CD4-positive, alpha-beta memory T cell (primary cell): ENCODE data around the gene DLG4. TPM values are rescaled to one million over a fixed set of nuclear protein-coding genes. Genes with fewer than 3 reads are reported as not detected.

ENCODE experiments used
- CTCF ChIA-PET: fragments of 350-600 bp; sonication (Branson Sonifier 250); formaldehyde crosslinking; loops from one replicate; lab custom pipeline; 2021; ENCODE audit warnings: inconsistent platforms; ENCODE audit not compliant: partially characterized antibody; lab: Charles Lee
- POLR2A ChIA-PET: fragments of 350-600 bp; sonication (Branson Sonifier 250); formaldehyde crosslinking; loops from one replicate; lab custom pipeline; 2021; ENCODE audit not compliant: partially characterized antibody; lab: Charles Lee
- DNase-seq, 5 donors: peaks; one replicate each; pipeline versions ENCODE4 v3.0.0 to v3.0.0-alpha.2; 2020 to 2022; ENCODE audit warnings: mixed read lengths in 1 of 5
- H3K27ac ChIP-seq: one replicate; pipeline ENCODE4 v1.7.0; 2013; ENCODE audit warnings: low read depth, low read length
- H3K27me3 ChIP-seq: 2 replicates; pipeline ENCODE4 v1.7.0; 2013; ENCODE audit warnings: mild to moderate bottlenecking, low read length, moderate library complexity; ENCODE audit not compliant: insufficient read depth
- H3K36me3 ChIP-seq: 2 replicates; pipeline ENCODE4 v1.7.0; 2013; ENCODE audit warnings: mild to moderate bottlenecking, low read length, moderate library complexity; ENCODE audit not compliant: insufficient read depth
- H3K4me1 ChIP-seq: 2 replicates; pipeline ENCODE4 v1.7.0; 2013; ENCODE audit warnings: mild to moderate bottlenecking, low read length, moderate library complexity; ENCODE audit not compliant: insufficient read depth
- H3K4me3 ChIP-seq, 2 donors: one replicate each; pipeline ENCODE4 v1.7.0; 2013; ENCODE audit warnings: low read length in 2 of 2, mild to moderate bottlenecking in 1 of 2
- H3K9me3 ChIP-seq, 2 donors: one replicate each; pipeline ENCODE4 v1.7.0; 2013; ENCODE audit warnings: low read length in 2 of 2, control low read depth in 1 of 2; ENCODE audit not compliant: control insufficient read depth in 1 of 2
- H3K27ac Mint-ChIP-seq, 7 donors: one replicate each; pipeline ENCODE4 v1.8.0; 2020 to 2021; ENCODE audit warnings: mixed read lengths in 7 of 7, mild to moderate bottlenecking in 6 of 7, inconsistent platforms in 3 of 7, moderate library complexity in 3 of 7
- H3K27me3 Mint-ChIP-seq, 2 donors: one replicate each; pipeline ENCODE4 v1.8.0; 2020 to 2021; ENCODE audit warnings: mixed read lengths in 2 of 2
- H3K36me3 Mint-ChIP-seq, 2 donors: one replicate each; pipeline ENCODE4 v1.8.0; 2020 to 2021; ENCODE audit warnings: mixed read lengths in 2 of 2, inconsistent platforms in 1 of 2, mild to moderate bottlenecking in 1 of 2
- H3K4me1 Mint-ChIP-seq, 4 donors: one replicate each; pipeline ENCODE4 v1.8.0; 2020 to 2021; ENCODE audit warnings: mixed read lengths in 4 of 4, mild to moderate bottlenecking in 1 of 4
- H3K4me3 Mint-ChIP-seq, 8 donors: one replicate each; pipeline ENCODE4 v1.8.0; 2020 to 2021; ENCODE audit warnings: mixed read lengths in 8 of 8, mild to moderate bottlenecking in 7 of 8, moderate library complexity in 6 of 8, inconsistent platforms in 3 of 8
- H3K9me3 Mint-ChIP-seq, 8 donors: one replicate each; pipeline ENCODE4 v1.8.0; 2020 to 2021; ENCODE audit warnings: mixed read lengths in 8 of 8, mild to moderate bottlenecking in 5 of 8, inconsistent platforms in 3 of 8, moderate library complexity in 1 of 8
- intact Hi-C: fragments of 100-400 bp; cut with micrococcal nuclease; formaldehyde crosslinking; loops from one replicate; pipeline ENCODE4 v1.15.1; 2023
- polyA plus RNA-seq, 2 donors: library from polyadenylated mRNA; unstranded; fragments of 300-500 nt; fragmentation: Illumina TruSeq; gene quantifications; one replicate each; pipeline ENCODE4 v1.2.3, GENCODE V29; 2021
- total RNA-seq, 2 experiments: library from RNA; stranded (reverse); gene quantifications; one replicate each; pipeline ENCODE4 v1.2.3, GENCODE V29; 2021

DLG4 gene
- total and polyA plus RNA-seq, 4 experiments from 2014 or later = 0.44 to 7.6 (median 3.9) TPM

- Mint-ChIP-seq H3K4me1 (peaks cover 14 to 31% (median 23%) of the 10 kb centered on the region in 4 donors), H3K4me3 (peak overlapping the region; percentile 46 to 81 (median 68)), H3K9me3 (no peaks in the 10 kb centered on the region), H3K27ac (peak overlapping the region in 5 of 7 donors; percentile 22 to 70 (median 59)), H3K27me3 (peaks cover 4 to 10% of the 10 kb centered on the region in 2 donors), H3K36me3 (peaks cover 9 to 20% of the 10 kb centered on the region in 2 donors)
- no peaks in the 10 kb centered on the region for H3K27me3 ChIP-seq
- ChIA-PET POLR2A (interaction anchor here (0.9 to 2.2 kb wide), 6 partner anchors 10 to 226 kb away, joined by 3 to 6 read pairs (median 3); partner anchors contain the start of genes ACAP1, CTDNEP1, GABARAP and SLC16A13), CTCF (interaction anchor here (0.5 kb wide), 1 partner anchor 455 kb away, joined by 3 read pairs; no protein-coding TSS in a partner anchor)
- H3K4me1 ChIP-seq = peaks cover 31% of the 10 kb centered on the region
- H3K27ac ChIP-seq = peak overlapping the region; percentile 46
- no peak overlapping the region for H3K4me3 ChIP-seq
- no peaks in the 10 kb centered on the region for H3K9me3 ChIP-seq
- intact Hi-C loops = loop anchor here (1.0 kb wide), 1 partner anchor 9 kb away; the partner anchor contains the start of gene ELP5
- DNase-seq = no peak
- peaks cover 3% of the 10 kb centered on the region for H3K36me3 ChIP-seq
Observed at GRCh38 chr17:7261379-7262191, 41.9 kb upstream of the DLG4 start.

GRCh38 chr17:7260651-7261378 is 41.2 kb upstream of the DLG4 start:
- peaks cover 13 to 26% of the 10 kb centered on the region in 2 donors for H3K36me3 Mint-ChIP-seq
- intact Hi-C loops = loop anchor here (1.0 kb wide), 1 partner anchor 9 kb away; the partner anchor contains the start of gene ELP5
- H3K4me1 Mint-ChIP-seq = peaks cover 14 to 31% (median 23%) of the 10 kb centered on the region in 4 donors
- no peak for DNase-seq
- H3K4me3 ChIP-seq = no peak overlapping the region
- H3K4me3 Mint-ChIP-seq = peak overlapping the region; percentile 38 to 78 (median 56)
- no peaks in the 10 kb centered on the region for H3K9me3 ChIP-seq
- ChIA-PET CTCF (no interaction called here), POLR2A (interaction anchor here (0.9 to 1.5 kb wide), 5 partner anchors 9 to 76 kb away, joined by 3 to 4 read pairs (median 3); partner anchors contain the start of genes ACAP1, CTDNEP1 and GABARAP)
- peaks cover 2 to 10% of the 10 kb centered on the region in 2 donors for H3K27me3 Mint-ChIP-seq
- H3K27ac ChIP-seq = peak overlapping the region; percentile 46
- H3K4me1 ChIP-seq = peaks cover 31% of the 10 kb centered on the region
- H3K27ac Mint-ChIP-seq = peak overlapping the region in 3 of 7 donors; percentile 12 to 35 (median 13)
- no peaks in the 10 kb centered on the region for H3K27me3 ChIP-seq
- peaks cover 7% of the 10 kb centered on the region for H3K36me3 ChIP-seq
- no peaks in the 10 kb centered on the region for H3K9me3 Mint-ChIP-seq

GRCh38 chr17:7260151-7260550 is 40.5 kb upstream of the DLG4 start:
- Mint-ChIP-seq H3K36me3 (peaks cover 13 to 29% of the 10 kb centered on the region in 2 donors), H3K9me3 (no peaks in the 10 kb centered on the region), H3K4me1 (peaks cover 14 to 31% (median 23%) of the 10 kb centered on the region in 4 donors), H3K27me3 (peaks cover 2 to 10% of the 10 kb centered on the region in 2 donors), H3K4me3 (peak overlapping the region in 7 of 8 donors; percentile 49 to 78 (median 57)), H3K27ac (peak overlapping the region in 4 of 7 donors; percentile 22 to 60 (median 38))
- Histone ChIP-seq H3K4me3 (no peak overlapping the region), H3K9me3 (no peaks in the 10 kb centered on the region), H3K27me3 (no peaks in the 10 kb centered on the region), H3K36me3 (peaks cover 7% of the 10 kb centered on the region), H3K27ac (no peak overlapping the region), H3K4me1 (peaks cover 31% of the 10 kb centered on the region)
- CTCF ChIA-PET = no interaction called here
- POLR2A ChIA-PET = interaction anchor here (0.6 to 1.5 kb wide), 2 partner anchors 16 to 19 kb away, joined by 3 to 4 read pairs; no protein-coding TSS in a partner anchor
- intact Hi-C loops = no loop called here
- DNase-seq = no peak

- H3K4me1 ChIP-seq = peaks cover 31% of the 10 kb centered on the region
- CTCF ChIA-PET = interaction anchor here (1.1 kb wide), 1 partner anchor 37 kb away, joined by 3 read pairs; no protein-coding TSS in a partner anchor
- Mint-ChIP-seq H3K9me3 (peaks cover 0 to 1% (median 0%) of the 10 kb centered on the region in 8 donors), H3K27ac (peak overlapping the region in 1 of 7 donors; percentile 27), H3K4me1 (peaks cover 14 to 35% (median 23%) of the 10 kb centered on the region in 4 donors), H3K4me3 (peak overlapping the region in 2 of 8 donors; percentile 45 to 57), H3K27me3 (peaks cover 2 to 10% of the 10 kb centered on the region in 2 donors), H3K36me3 (peaks cover 17 to 35% of the 10 kb centered on the region in 2 donors)
- H3K9me3 ChIP-seq = no peaks in the 10 kb centered on the region
- intact Hi-C loops = no loop called here
- POLR2A ChIA-PET = interaction anchor here (0.6 to 1.5 kb wide), 3 partner anchors 15 to 23 kb away, joined by 3 to 4 read pairs (median 3); no protein-coding TSS in a partner anchor
- peaks cover 7% of the 10 kb centered on the region for H3K36me3 ChIP-seq
- H3K4me3 ChIP-seq = no peak overlapping the region
- DNase-seq = no peak
- no peaks in the 10 kb centered on the region for H3K27me3 ChIP-seq
- no peak overlapping the region for H3K27ac ChIP-seq
Observed at GRCh38 chr17:7259555-7259889, 39.9 kb upstream of the DLG4 start.

GRCh38 chr17:7258731-7259554 is 39.3 kb upstream of the DLG4 start:
- Histone ChIP-seq H3K4me3 (no peak overlapping the region), H3K27me3 (no peaks in the 10 kb centered on the region), H3K27ac (no peak overlapping the region), H3K4me1 (peaks cover 31% of the 10 kb centered on the region), H3K9me3 (no peaks in the 10 kb centered on the region), H3K36me3 (peaks cover 7% of the 10 kb centered on the region)
- intact Hi-C loops = no loop called here
- peaks cover 0 to 1% (median 0%) of the 10 kb centered on the region in 8 donors for H3K9me3 Mint-ChIP-seq
- peaks cover 13 to 34% (median 21%) of the 10 kb centered on the region in 4 donors for H3K4me1 Mint-ChIP-seq
- no peak for DNase-seq
- peaks cover under 1 to 10% of the 10 kb centered on the region in 2 donors for H3K27me3 Mint-ChIP-seq
- H3K4me3 Mint-ChIP-seq = peak overlapping the region in 1 of 8 donors; percentile 57
- H3K36me3 Mint-ChIP-seq = peaks cover 18 to 41% of the 10 kb centered on the region in 2 donors
- CTCF ChIA-PET = interaction anchor here (1.1 kb wide), 1 partner anchor 37 kb away, joined by 3 read pairs; no protein-coding TSS in a partner anchor
- no peak overlapping the region for H3K27ac Mint-ChIP-seq
- POLR2A ChIA-PET = interaction anchor here (0.7 to 1.5 kb wide), 2 partner anchors 20 to 24 kb away, joined by 3 to 4 read pairs; no protein-coding TSS in a partner anchor
